CD4-positive, alpha-beta T cell (primary cell): Measurements from ENCODE around the gene KATNBL1. TPM values are rescaled to one million over a fixed set of nuclear protein-coding genes. Genes with fewer than 3 reads are reported as not detected.

ENCODE experiments used
- ATAC-seq: fragments of 200-7000 bp; cut with Tn5 transposase; one replicate; pipeline ENCODE4 v1.10.0; 2022; ENCODE audit warnings: mild to moderate bottlenecking; ENCODE audit not compliant: poor library complexity
- CTCF ChIA-PET: fragments of 350-600 bp; sonication (Branson Sonifier 250); formaldehyde crosslinking; loops from one replicate; lab custom pipeline; 2021; ENCODE audit warnings: antibody characterized with exemption, inconsistent platforms; lab: Charles Lee
- POLR2A ChIA-PET: fragments of 350-600 bp; sonication (Branson Sonifier 250); formaldehyde crosslinking; loops from one replicate; lab custom pipeline; 2021; ENCODE audit warnings: antibody characterized with exemption, inconsistent platforms; lab: Charles Lee
- DNase-seq, 14 experiments: peaks; one replicate each; pipeline ENCODE4 v3.0.0-alpha.2; 2013 to 2020; ENCODE audit warnings: mixed read lengths in 2 of 14
- H3K27ac ChIP-seq, 2 donors: one replicate each; pipeline versions ENCODE4 v1.5.1 to v1.7.0; 2013; ENCODE audit warnings: low read length in 2 of 2, low read depth in 1 of 2, mild to moderate bottlenecking in 1 of 2
- H3K27me3 ChIP-seq, 2 experiments: 1 replicate in 1 of 2; 2 replicates in 1 of 2; pipeline versions ENCODE4 v1.6.1 to v1.7.0; 2013; ENCODE audit warnings: low read length in 2 of 2, control low read depth in 1 of 2, mild to moderate bottlenecking in 1 of 2, moderate library complexity in 1 of 2; ENCODE audit not compliant: insufficient read depth in 2 of 2, control insufficient read depth in 1 of 2
- H3K36me3 ChIP-seq: one replicate; pipeline ENCODE4 v1.6.1; 2013; ENCODE audit warnings: low read length, control low read depth; ENCODE audit not compliant: insufficient read depth
- H3K4me1 ChIP-seq: one replicate; pipeline ENCODE4 v1.6.1; 2013; ENCODE audit warnings: low read length, control low read depth; ENCODE audit not compliant: insufficient read depth
- H3K4me3 ChIP-seq: one replicate; pipeline ENCODE4 v1.5.1; 2013; ENCODE audit warnings: mild to moderate bottlenecking, low read length, moderate library complexity
- H3K9me3 ChIP-seq, 2 experiments: 1 replicate in 1 of 2; 2 replicates in 1 of 2; pipeline versions ENCODE4 v1.6.1 to v1.7.0; 2013; ENCODE audit warnings: low read length in 2 of 2, mild to moderate bottlenecking in 2 of 2, control low read depth in 1 of 2, moderate library complexity in 1 of 2; ENCODE audit not compliant: control insufficient read depth in 1 of 2, insufficient read depth in 1 of 2
- H3K27ac Mint-ChIP-seq: one replicate; pipeline ENCODE4 v1.8.0; 2020; ENCODE audit warnings: mixed read lengths
- H3K27me3 Mint-ChIP-seq: one replicate; pipeline ENCODE4 v1.8.0; 2021; ENCODE audit warnings: mixed read lengths
- H3K36me3 Mint-ChIP-seq: one replicate; pipeline ENCODE4 v1.8.0; 2021; ENCODE audit warnings: low read depth, mixed read lengths
- H3K4me1 Mint-ChIP-seq: one replicate; pipeline ENCODE4 v1.8.0; 2021; ENCODE audit warnings: low read depth, mixed read lengths
- H3K4me3 Mint-ChIP-seq: one replicate; pipeline ENCODE4 v1.8.0; 2020; ENCODE audit warnings: mild to moderate bottlenecking, mixed read lengths
- H3K9me3 Mint-ChIP-seq: one replicate; pipeline ENCODE4 v1.8.0; 2020; ENCODE audit warnings: mixed read lengths
- CTCF ChIP-seq: fragments of 200-600 bp; IDR thresholded peaks from one replicate; pipeline ENCODE4 v1.8.0; 2022; ENCODE audit warnings: antibody characterized with exemption, mild to moderate bottlenecking
- intact Hi-C, 2 experiments: fragments of 100-400 bp; cut with DNase I in 1 of 2; cut with micrococcal nuclease in 1 of 2; formaldehyde crosslinking; loops; one replicate each; pipeline versions ENCODE4 v1.15.1 to v1.9.0; 2023 to 2025; cut with DNase I, micrococcal nuclease
- total RNA-seq, 174 experiments: library from RNA in 2 of 174; stranded (reverse) in 2 of 174; gene quantifications; one replicate each; pipeline ENCODE4 v1.2.3 and lab custom pipeline; 2021 to 2026

KATNBL1 gene
- total RNA-seq, 2 experiments from 2014 or later, result 13.0 to 14.6 TPM

- peak within 1 kb of the TSS; percentile 91 for H3K4me3 Mint-ChIP-seq
- CTCF ChIA-PET, result interaction anchor here (0.7 to 2.1 kb wide), 2 partner anchors 108 to 265 kb away, joined by 3 to 9 read pairs; partner anchors contain the start of genes KATNBL1 and LPCAT4
- Histone ChIP-seq H3K4me3 (peak within 1 kb of the TSS; percentile 80), H3K27me3 (no peaks in the 10 kb centered on the region), H3K27ac (peak within 1 kb of the TSS; percentile 86 to 97), H3K9me3 (no peaks in the 10 kb centered on the region), H3K4me1 (peaks cover 20% of the 10 kb centered on the region), H3K36me3 (no peaks in the 10 kb centered on the region)
- TF ChIP-seq CTCF, result no peak
- intact Hi-C loops, result loop anchor here (1.0 to 5.0 kb wide), 7 partner anchors 61 to 886 kb away; partner anchors contain the start of genes AVEN (in 1 of the 2), EMC4 (in 1 of the 2), LPCAT4 (in 1 of the 2) and SLC12A6 (in 1 of the 2)
- ATAC-seq (peak; percentile 96), DNase-seq (peak; percentile 97 to 100 (median 99))
- H3K36me3 Mint-ChIP-seq, result peaks cover 45% of the 10 kb centered on the region
- peaks cover 9% of the 10 kb centered on the region for H3K9me3 Mint-ChIP-seq
- POLR2A ChIA-PET, result interaction anchor here (0.6 to 2.7 kb wide), 22 partner anchors 8 to 887 kb away, joined by 3 to 38 read pairs (median 4); partner anchors contain the start of genes AQR, AVEN, EMC4 and GOLGA8A
- H3K27me3 Mint-ChIP-seq, result no peaks in the 10 kb centered on the region
- H3K4me1 Mint-ChIP-seq, result peaks cover 54% of the 10 kb centered on the region
- peak within 1 kb of the TSS; percentile 96 for H3K27ac Mint-ChIP-seq
Observed at GRCh38 chr15:34101366-34102174, 108.3 kb downstream of the KATNBL1 start, which contains the start of the genes EMC7 and PGBD4. TSS of gene EMC7 (minus strand) at chr15:34101862. CDS start at chr15:34101839, 23 bp downstream. TSS of gene PGBD4 (plus strand) at chr15:34102083. CDS start at chr15:34102532, 449 bp downstream.

- Histone ChIP-seq H3K36me3 (peaks cover 5% of the 10 kb centered on the region), H3K4me3 (no peak overlapping the region), H3K27me3 (no peaks in the 10 kb centered on the region), H3K4me1 (peaks cover 20% of the 10 kb centered on the region), H3K27ac (no peak overlapping the region), H3K9me3 (no peaks in the 10 kb centered on the region)
- Mint-ChIP-seq H3K27me3 (no peaks in the 10 kb centered on the region), H3K36me3 (peaks cover 52% of the 10 kb centered on the region), H3K4me3 (peak overlapping the region; percentile 53), H3K27ac (peak overlapping the region; percentile 96), H3K4me1 (peaks cover 60% of the 10 kb centered on the region), H3K9me3 (peaks cover 4% of the 10 kb centered on the region)
- no peak for TF ChIP-seq CTCF
- no peak for ATAC-seq
- intact Hi-C loops, result loop anchor here (2.0 to 5.0 kb wide), 7 partner anchors 59 to 887 kb away; partner anchors contain the start of genes AVEN (in 1 of the 2), LPCAT4 (in 1 of the 2), NOP10 (in 1 of the 2) and NUTM1 (in 1 of the 2)
- no peak for DNase-seq
- ChIA-PET POLR2A (interaction anchor here (1.1 kb wide), 1 partner anchor 484 kb away, joined by 3 read pairs; the partner anchor contains the start of gene GOLGA8B), CTCF (interaction anchor here (1.2 kb wide), 1 partner anchor 59 kb away, joined by 3 read pairs; no protein-coding TSS in a partner anchor)
Observed at GRCh38 chr15:34099914-34100313, 110.0 kb downstream of the KATNBL1 start.

Other genes with a start within 250 kb of the KATNBL1 start
- not detected for gene CHRM5, start 241.6 kb downstream of the KATNBL1 start, total RNA-seq
- gene AVEN, start 170.9 kb downstream of the KATNBL1 start, total RNA-seq, result 1 to 10 TPM; 4.5 to 4.9 TPM
- 10 to 100 TPM; 54.0 to 54.6 TPM for gene EMC7, start 108.2 kb downstream of the KATNBL1 start, total RNA-seq
- gene PGBD4, start 108.0 kb downstream of the KATNBL1 start, total RNA-seq, result 1 to 10 TPM; 2.3 to 2.6 TPM
- 10 to 100 TPM; 77.4 to 80.0 TPM for gene EMC4, start 14.9 kb upstream of the KATNBL1 start, total RNA-seq
- 10 to 100 TPM; 58.5 to 58.7 TPM for gene SLC12A6, start 127.7 kb upstream of the KATNBL1 start, total RNA-seq
- 10 to 100 TPM; 44.4 to 44.8 TPM for gene NOP10, start 133.0 kb upstream of the KATNBL1 start, total RNA-seq
- not detected for gene NUTM1, start 133.2 kb upstream of the KATNBL1 start, total RNA-seq
- gene LPCAT4, start 157.1 kb upstream of the KATNBL1 start, total RNA-seq, result 10 to 100 TPM; 41.0 to 45.2 TPM
- 100 to 1,000 TPM; 276 to 295 TPM for gene GOLGA8A, start 227.7 kb upstream of the KATNBL1 start, total RNA-seq